GM19351 (cell line): ENCODE results near the gene ATP5PF.
"Not testable (repeated sequence)": the region's sequence is repeated elsewhere in the genome, so short reads cannot be mapped to it uniquely, and the experiment has no call there.

Experiments used
- ATAC-seq: cut with Tn5 transposase; IDR thresholded peaks from one replicate; pipeline ENCODE4 v1.9.1; 2021; ENCODE audit warnings: mild to moderate bottlenecking, moderate library complexity; ENCODE audit not compliant: unreplicated experiment

Gene ATP5PF

GRCh38 chr21:25732091-25732760 lies 2.5 kb downstream of the ATP5PF start:
- no peak for ATAC-seq

- ATAC-seq = no peak
These were observed 12.1 kb downstream of the ATP5PF start for GRCh38 chr21:25722631-25723030.

GRCh38 chr21:25721987-25722386 lies 12.7 kb downstream of the ATP5PF start:
- ATAC-seq = no peak

GRCh38 chr21:25717491-25718147 lies 17.1 kb downstream of the ATP5PF start:
- ATAC-seq = no peak

- ATAC-seq = not testable (repeated sequence)
These were observed 20.6 kb downstream of the ATP5PF start for GRCh38 chr21:25714066-25714465.

GRCh38 chr21:25710550-25710949 lies 24.2 kb downstream of the ATP5PF start:
- ATAC-seq = no peak

GRCh38 chr21:25709684-25710265 lies 24.9 kb downstream of the ATP5PF start:
- ATAC-seq = no peak

GRCh38 chr21:25708467-25709065 lies 26.1 kb downstream of the ATP5PF start:
- ATAC-seq = peak; percentile 69

GRCh38 chr21:25701529-25701928 lies 33.2 kb downstream of the ATP5PF start:
- ATAC-seq = no peak

- ATAC-seq = no peak
These were observed 34.0 kb downstream of the ATP5PF start for GRCh38 chr21:25700741-25701140.

- ATAC-seq = not testable (repeated sequence)
These were observed 39.2 kb downstream of the ATP5PF start for GRCh38 chr21:25695461-25695860.

GRCh38 chr21:25691976-25692375 lies 42.7 kb downstream of the ATP5PF start:
- ATAC-seq = no peak

- ATAC-seq = no peak
These were observed 45.5 kb downstream of the ATP5PF start for GRCh38 chr21:25689226-25689625.

GRCh38 chr21:25688275-25689155 lies 46.2 kb downstream of the ATP5PF start:
- no peak for ATAC-seq

GRCh38 chr21:25687787-25688186 lies 46.9 kb downstream of the ATP5PF start:
- ATAC-seq = no peak

GRCh38 chr21:25682382-25682781 lies 52.3 kb downstream of the ATP5PF start:
- no peak for ATAC-seq

GRCh38 chr21:25676451-25676850 lies 58.3 kb downstream of the ATP5PF start:
- no peak for ATAC-seq
